Putamen (tissue), 1 donor: ENCODE results near the gene POU2F2.

ENCODE experiments used
- DNase-seq: peaks from one replicate; pipeline ENCODE4 v3.0.0-alpha.2; 2016; ENCODE audit warnings: low spot score

The POU2F2 gene

DNA sequence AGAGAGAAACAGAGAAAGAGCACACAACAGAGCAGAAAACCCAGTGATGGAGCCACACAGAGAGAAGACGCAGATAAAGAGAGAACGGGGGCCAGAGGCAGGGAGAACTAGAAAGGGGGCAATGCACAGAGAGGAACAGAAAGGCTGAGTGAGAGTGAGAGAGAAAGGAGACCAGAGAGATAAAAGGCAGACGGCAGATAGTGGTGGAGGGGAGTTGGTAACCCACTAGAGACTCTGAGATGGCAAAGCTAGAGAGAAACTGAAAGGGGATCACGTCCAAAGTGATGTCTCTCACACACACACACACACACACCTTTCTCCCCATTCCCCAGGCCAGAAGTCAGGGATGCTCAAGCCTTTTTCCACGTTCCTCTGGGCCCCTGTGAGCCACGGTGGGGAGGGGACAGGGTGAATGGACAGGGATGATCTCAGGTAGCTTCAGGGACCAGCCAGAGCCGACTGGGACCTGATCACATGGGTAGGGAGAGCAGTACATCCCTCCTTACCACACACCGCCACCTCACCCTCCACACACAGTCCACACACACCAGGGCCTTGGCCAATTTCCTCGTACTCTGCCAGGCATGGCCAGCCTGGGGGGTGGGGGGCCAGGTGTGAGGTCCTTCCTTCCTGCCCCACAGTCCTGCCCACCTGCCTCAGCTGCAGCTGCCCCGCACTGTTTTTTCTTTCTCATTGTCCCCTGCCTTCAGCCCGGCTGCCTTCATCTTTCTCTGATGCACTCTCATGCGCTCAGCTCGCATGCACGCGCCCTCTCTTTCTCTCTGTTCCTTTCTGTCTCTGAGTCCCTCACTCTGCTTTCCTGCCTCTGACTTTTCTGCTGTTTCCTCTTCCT lies 22.5 kb upstream of the POU2F2 start:
- DNase-seq = no peak

DNA sequence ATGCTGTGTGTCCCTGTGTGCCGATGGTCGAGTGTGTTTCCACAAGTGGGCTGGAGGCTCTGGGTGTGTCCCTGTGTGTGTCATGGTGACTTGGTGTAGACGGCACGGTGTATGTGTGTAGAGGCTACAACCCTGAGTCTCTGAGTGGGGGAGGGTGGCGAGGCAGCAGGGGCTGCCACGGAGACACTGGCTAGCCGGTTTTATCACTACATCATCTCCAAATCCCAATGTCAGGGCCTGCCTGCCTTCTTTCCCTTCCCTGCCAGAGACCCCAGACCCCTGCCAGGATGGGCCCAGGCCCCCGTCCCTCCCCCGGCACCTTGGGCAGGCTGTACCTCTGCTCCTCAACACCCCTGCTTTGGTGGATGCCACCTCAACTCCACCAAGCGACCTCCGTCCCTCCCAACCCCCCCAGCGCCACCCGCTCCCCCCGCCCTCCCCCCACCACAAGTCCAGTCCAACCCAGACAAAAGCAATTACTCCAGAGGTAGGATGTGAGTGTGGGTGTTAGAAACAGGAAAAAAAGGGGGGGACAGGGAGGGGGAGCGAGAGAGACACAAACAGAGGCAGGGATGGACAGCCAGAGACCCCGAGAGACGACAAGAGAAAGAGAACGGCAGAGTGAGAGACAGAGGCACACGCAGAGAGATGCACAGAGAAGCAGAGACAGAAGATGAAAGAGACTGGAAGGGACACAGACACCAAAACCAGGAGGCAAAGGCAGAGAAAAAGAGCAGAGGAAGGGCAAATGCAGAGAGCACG lies 21.6 kb upstream of the POU2F2 start:
- no peak for DNase-seq

DNA sequence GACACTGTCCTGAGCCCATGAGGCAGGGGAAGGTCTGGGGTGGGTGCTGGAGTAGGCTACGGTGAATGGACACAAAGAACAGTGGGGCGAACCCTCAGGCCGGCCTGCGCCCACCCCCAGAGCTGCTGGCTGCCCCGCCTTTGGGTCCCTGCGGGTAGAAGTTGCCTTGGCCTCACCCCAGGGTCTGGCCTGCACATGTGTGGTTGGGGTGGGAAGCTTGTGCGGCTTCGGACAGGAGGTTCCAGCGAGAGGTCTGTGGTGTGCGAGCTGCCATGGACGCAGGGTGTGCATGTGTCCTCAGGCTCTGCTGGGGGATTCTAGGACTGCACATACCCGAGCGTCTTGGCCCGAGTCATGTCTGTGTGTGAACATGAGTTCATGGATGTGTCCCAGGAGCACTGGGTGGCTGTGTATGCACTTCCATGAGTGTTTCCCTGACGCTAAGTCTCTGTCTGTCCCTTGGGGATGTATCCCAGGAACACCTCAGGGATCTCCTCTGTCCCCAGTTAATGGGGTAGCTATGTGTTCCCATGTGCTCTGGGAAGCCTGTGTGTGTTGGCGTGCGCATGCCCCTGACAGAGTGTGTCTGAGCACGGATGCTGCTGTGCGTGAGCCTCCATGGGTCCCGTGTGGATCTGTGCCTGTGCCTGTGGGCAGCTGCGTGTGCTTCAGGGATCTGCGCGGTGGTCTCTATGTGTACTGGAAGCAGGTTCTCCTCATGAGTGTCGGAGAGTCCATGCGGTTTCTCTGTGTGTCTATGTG lies 20.8 kb upstream of the POU2F2 start:
- no peak for DNase-seq

DNA sequence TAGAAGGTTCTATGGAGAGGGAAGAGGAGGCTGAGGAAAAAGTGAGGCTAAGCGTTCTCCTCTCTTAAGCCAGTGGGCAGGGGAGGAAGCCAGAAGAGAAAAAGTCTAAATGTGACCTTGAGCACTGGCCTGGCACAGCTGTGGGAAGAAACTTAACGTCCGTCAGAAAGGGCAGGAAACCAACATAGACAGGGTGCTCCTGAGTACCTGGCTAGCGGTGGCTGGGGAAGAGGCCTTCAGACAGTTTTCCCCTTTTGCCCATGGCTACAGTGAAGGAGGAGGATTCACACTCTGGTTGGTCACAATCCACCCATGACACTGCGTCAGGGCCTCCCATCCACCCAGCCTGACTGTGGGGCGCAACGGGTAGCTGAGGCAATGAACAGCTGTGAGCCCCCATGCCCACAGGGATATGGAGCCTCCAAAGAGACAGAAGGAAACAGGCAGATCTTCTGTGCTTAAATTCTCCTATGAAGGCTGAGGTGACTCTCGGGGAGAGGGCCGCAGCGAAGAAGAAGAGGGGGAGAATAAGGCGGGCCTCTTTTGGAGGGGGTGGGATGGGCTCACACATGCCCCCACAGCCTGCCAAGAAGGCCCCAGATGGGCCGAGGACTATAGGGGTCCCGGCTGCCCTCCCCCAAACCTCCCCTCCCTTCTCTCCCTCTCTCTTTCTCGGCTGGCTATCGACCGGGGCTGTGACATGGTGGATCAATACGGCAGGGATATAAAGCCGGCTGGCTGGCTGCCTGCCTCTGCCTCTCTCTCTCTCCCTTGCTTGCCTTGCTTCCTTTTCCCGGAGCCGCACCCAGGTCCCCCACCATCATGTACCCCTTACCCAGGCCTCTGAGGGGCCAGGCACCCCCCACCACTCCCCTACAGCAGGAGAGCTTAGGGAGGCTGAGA lies 19.8 kb upstream of the POU2F2 start:
- DNase-seq = no peak

DNA sequence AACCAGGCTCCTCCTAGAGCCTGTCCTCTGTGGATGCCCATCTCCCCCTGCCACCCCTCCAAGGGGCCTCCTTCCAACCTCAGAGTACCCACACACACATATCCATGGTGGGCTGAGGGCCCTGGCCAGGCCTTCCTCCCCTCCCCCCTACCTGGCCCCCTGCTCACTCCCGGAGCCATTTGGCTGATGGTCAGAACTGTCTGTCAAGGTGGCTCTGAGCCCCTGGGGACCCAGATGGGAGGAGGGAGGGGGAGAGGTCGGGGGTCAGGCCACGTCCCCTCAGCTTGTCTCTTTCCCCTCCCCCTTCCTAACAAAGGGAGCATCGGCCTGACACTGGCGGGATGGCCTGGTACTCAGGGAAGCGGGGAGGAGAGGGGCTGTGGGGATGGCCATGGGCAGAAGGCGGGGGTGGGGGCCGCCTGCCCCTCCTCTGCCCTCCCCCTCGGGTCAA lies 18.7 kb upstream of the POU2F2 start:
- no peak for DNase-seq

DNA sequence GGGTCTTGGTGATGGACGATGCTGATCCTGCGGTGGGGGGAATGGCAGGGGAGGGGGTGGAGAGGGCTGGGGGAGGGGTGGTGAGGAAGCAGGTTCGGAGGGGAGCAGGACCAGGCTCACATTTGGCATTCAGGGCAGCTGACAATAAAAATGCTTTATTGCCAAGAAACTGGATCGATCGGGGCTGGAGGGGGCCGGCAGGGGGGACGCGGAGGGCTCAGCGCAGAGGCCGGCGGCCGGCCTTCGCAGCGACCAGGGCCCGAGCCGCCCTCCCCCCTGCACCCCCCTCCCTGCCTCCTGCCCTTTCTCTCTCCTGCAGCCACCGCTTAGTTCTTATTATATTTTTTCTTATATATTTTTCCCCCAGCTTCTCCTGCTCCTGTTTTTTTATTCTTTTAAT lies 18.1 kb upstream of the POU2F2 start:
- no peak for DNase-seq

- DNase-seq = no peak
These were observed 17.4 kb upstream of the POU2F2 start for GRCh38 chr19:42149447-42150202.

GRCh38 chr19:42148266-42148665 lies 16.0 kb upstream of the POU2F2 start:
- DNase-seq = no peak

- no peak for DNase-seq
These were observed 11.3 kb upstream of the POU2F2 start for GRCh38 chr19:42143341-42144234.

GRCh38 chr19:42140125-42140754 lies 8.0 kb upstream of the POU2F2 start:
- no peak for DNase-seq

GRCh38 chr19:42134535-42135070 lies 2.4 kb upstream of the POU2F2 start:
- no peak for DNase-seq

GRCh38 chr19:42132851-42133528 lies 744 bp upstream of the POU2F2 start:
- DNase-seq = peak; percentile 63

GRCh38 chr19:42131149-42132029 lies 857 bp downstream of the POU2F2 start:
- DNase-seq = no peak

DNA sequence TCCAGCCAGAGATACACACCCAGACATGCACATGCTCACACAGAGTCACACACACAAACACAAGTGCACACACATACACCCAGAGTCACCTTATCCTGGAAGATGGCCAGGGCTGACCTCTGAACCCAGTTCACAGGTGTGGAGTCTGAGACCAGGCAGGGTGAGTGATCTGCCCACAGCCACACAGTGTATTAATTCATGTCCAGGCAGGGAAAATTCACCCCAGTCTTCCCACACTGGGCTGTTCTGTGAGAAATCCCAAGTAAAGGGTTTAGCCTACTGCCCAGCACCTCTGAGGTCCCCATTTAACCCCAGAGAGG lies 2.0 kb downstream of the POU2F2 start:
- DNase-seq = no peak

DNA sequence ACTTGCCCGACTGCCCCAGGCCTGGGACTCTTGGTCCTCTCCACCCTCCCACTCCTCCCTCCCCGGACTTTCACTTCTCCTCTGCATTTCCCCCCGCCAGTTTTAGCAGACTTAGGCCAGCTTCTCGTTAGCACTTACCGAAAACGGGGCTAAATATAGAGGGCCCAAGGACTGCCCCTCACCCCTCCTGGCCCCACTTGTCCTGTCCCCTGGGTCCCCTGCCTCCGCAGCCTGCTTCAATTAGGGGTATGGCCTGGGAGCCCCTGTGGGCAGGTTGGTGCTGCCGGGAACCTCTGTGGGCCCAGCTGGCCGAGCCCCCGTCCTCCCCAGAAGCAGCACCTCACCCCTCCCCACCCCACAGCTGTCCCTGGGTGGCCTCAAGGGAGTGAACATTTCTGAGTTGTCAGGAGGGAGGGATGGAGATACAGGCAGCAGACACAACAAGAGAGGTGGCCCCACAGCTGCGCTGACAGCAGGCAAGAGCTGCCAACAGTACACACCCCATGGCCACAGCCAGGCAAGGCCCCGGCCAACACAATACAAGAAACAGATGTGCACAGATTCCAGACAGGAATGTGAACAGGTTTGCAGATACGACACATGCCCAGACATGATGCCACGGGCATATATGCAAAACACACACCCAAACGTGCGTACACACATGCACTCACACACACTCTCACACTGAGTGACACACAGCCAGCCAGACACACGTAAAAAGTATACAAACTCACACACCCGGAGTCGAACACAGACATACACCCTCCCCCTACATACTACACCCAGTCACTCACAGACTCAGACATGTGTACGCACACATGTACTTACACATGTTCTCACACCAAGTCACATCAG lies 2.6 kb downstream of the POU2F2 start:
- DNase-seq = peak; percentile 27

- no peak for DNase-seq
These were observed 5.7 kb downstream of the POU2F2 start for GRCh38 chr19:42126574-42126973.
